Esophagus squamous epithelium (tissue), 4 donors: ENCODE results near the gene VAV2.

ENCODE experiments used
- POLR2A ChIP-seq, 4 donors: fragments of 450-650 bp; IDR thresholded peaks; one replicate each; pipeline ENCODE4 v1.6.1; 2017; ENCODE audit warnings: antibody characterized with exemption in 4 of 4, mild to moderate bottlenecking in 4 of 4, moderate library complexity in 3 of 4
- TF ChIP-seq, protein P1 (sequence below), 6 experiments: fragments of 450-650 bp in 4 of 6; fragments of 200-600 bp in 2 of 6; sonication (generic) in 2 of 6; IDR thresholded peaks; one replicate each; pipeline ENCODE4 v1.5.1; 2016 to 2019; ENCODE audit warnings: antibody characterized with exemption in 6 of 6, mild to moderate bottlenecking in 4 of 6, moderate library complexity in 4 of 6

DNA sequence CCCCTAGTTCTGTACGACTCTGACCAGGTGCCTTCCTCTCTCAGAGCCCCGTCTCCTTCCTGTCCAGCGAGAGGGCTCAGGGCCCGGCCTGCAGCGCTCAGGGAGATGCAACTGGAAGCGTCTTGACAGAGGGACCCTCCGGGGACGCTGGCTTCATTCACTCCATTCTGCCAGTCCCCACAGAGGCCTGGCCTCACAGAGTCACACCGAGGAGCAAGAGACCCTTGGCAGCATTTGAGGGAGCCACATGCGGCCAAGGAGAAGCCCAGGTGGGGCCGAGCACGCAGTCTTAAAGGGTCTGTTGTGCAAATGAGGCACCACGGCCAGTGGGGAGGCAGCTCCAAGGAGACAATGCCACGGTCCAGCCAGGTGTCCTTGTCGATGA is 167.3 kb downstream of the VAV2 start:
- TF ChIP-seq, protein P1, sequence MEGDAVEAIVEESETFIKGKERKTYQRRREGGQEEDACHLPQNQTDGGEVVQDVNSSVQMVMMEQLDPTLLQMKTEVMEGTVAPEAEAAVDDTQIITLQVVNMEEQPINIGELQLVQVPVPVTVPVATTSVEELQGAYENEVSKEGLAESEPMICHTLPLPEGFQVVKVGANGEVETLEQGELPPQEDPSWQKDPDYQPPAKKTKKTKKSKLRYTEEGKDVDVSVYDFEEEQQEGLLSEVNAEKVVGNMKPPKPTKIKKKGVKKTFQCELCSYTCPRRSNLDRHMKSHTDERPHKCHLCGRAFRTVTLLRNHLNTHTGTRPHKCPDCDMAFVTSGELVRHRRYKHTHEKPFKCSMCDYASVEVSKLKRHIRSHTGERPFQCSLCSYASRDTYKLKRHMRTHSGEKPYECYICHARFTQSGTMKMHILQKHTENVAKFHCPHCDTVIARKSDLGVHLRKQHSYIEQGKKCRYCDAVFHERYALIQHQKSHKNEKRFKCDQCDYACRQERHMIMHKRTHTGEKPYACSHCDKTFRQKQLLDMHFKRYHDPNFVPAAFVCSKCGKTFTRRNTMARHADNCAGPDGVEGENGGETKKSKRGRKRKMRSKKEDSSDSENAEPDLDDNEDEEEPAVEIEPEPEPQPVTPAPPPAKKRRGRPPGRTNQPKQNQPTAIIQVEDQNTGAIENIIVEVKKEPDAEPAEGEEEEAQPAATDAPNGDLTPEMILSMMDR (IDR thresholded peaks at IDR 0.05): no peak
- no peak for TF ChIP-seq POLR2A (IDR thresholded peaks at IDR 0.05)
